ENCODE data around the gene ADGRG3.

ADGRG3 gene

GRCh38 chr16:57661510-57661909 lies 6.6 kb upstream of the ADGRG3 start:
- no peak for TF ChIP-seq CTCF (IDR thresholded peaks at IDR 0.05)
- TF ChIP-seq ZFX (IDR thresholded peaks at IDR 0.05; ENCODE audit: borderline replicate concordance): no peak
- no peak overlapping the region for H3K27ac ChIP-seq

GRCh38 chr16:57661936-57662906 lies 5.9 kb upstream of the ADGRG3 start:
- no peak overlapping the region for H3K27ac ChIP-seq
- no peak for TF ChIP-seq ZFX (IDR thresholded peaks at IDR 0.05; ENCODE audit: borderline replicate concordance)
- no peak for TF ChIP-seq CTCF (IDR thresholded peaks at IDR 0.05)

GRCh38 chr16:57663436-57663835 lies 4.7 kb upstream of the ADGRG3 start:
- TF ChIP-seq ZFX (IDR thresholded peaks at IDR 0.05; ENCODE audit: borderline replicate concordance): no peak
- TF ChIP-seq CTCF (IDR thresholded peaks at IDR 0.05): no peak
- H3K27ac ChIP-seq: no peak overlapping the region

- no peak overlapping the region for H3K27ac ChIP-seq
- TF ChIP-seq ZFX (IDR thresholded peaks at IDR 0.05; ENCODE audit: borderline replicate concordance) (no peak), CTCF (IDR thresholded peaks at IDR 0.05) (no peak)
Measured at GRCh38 chr16:57663917-57664661, 4.0 kb upstream of the ADGRG3 start.

- TF ChIP-seq CTCF (IDR thresholded peaks at IDR 0.05) (no peak), ZFX (IDR thresholded peaks at IDR 0.05; ENCODE audit: borderline replicate concordance) (no peak)
- no peak overlapping the region for H3K27ac ChIP-seq
Measured at GRCh38 chr16:57664662-57665025, 3.5 kb upstream of the ADGRG3 start.

GRCh38 chr16:57665541-57665940 lies 2.6 kb upstream of the ADGRG3 start:
- TF ChIP-seq CTCF (IDR thresholded peaks at IDR 0.05) (no peak), ZFX (IDR thresholded peaks at IDR 0.05; ENCODE audit: borderline replicate concordance) (no peak)
- H3K27ac ChIP-seq: no peak overlapping the region
